GM19035 (cell line): Measurements from ENCODE around the gene F2R.
A peak's percentile ranks its signal among the peaks of the same experiment; 100 is the strongest.
"Not testable (repeated sequence)": the region's sequence is repeated elsewhere in the genome, so short reads cannot be mapped to it uniquely, and the experiment has no call there.

ENCODE experiments used
- ATAC-seq: cut with Tn5 transposase; IDR thresholded peaks from one replicate; pipeline ENCODE4 v1.9.1; 2021; ENCODE audit not compliant: unreplicated experiment

Gene F2R

GRCh38 chr5:76715736-76716455, at the start of gene F2R:
Gene F2R (plus strand): TSS chr5:76716126. CDS start chr5:76716308, 182 bp downstream.
- ATAC-seq = peak; percentile 65

GRCh38 chr5:76667495-76667894, 48.4 kb upstream of the F2R start:
- no peak for ATAC-seq

GRCh38 chr5:76669245-76669644, 46.7 kb upstream of the F2R start:
- no peak for ATAC-seq

GRCh38 chr5:76670508-76670907, 45.4 kb upstream of the F2R start:
- ATAC-seq = no peak

- no peak for ATAC-seq
These were observed 43.7 kb upstream of the F2R start for GRCh38 chr5:76672242-76672641.

- no peak for ATAC-seq
These were observed 42.8 kb upstream of the F2R start for GRCh38 chr5:76673125-76673524.

GRCh38 chr5:76674330-76675066, 41.4 kb upstream of the F2R start:
- no peak for ATAC-seq

GRCh38 chr5:76675364-76675763, 40.6 kb upstream of the F2R start:
- no peak for ATAC-seq

GRCh38 chr5:76677849-76678472, 38.0 kb upstream of the F2R start:
- no peak for ATAC-seq

- no peak for ATAC-seq
These were observed 36.7 kb upstream of the F2R start for GRCh38 chr5:76679231-76679630.

GRCh38 chr5:76680826-76681225, 35.1 kb upstream of the F2R start:
- ATAC-seq = not testable (repeated sequence)

- ATAC-seq = no peak
These were observed 34.6 kb upstream of the F2R start for GRCh38 chr5:76681287-76681686.

- ATAC-seq = no peak
These were observed 33.5 kb upstream of the F2R start for GRCh38 chr5:76682387-76682786.

- ATAC-seq = no peak
These were observed 31.9 kb upstream of the F2R start for GRCh38 chr5:76683816-76684731.

- ATAC-seq = no peak
These were observed 31.0 kb upstream of the F2R start for GRCh38 chr5:76684756-76685519.

GRCh38 chr5:76685704-76686103, 30.2 kb upstream of the F2R start:
- no peak for ATAC-seq

- no peak for ATAC-seq
These were observed 27.7 kb upstream of the F2R start for GRCh38 chr5:76688212-76688611.

- no peak for ATAC-seq
These were observed 27.1 kb upstream of the F2R start for GRCh38 chr5:76688836-76689235.

- ATAC-seq = no peak
These were observed 26.4 kb upstream of the F2R start for GRCh38 chr5:76689321-76690036.
